GM21515 (cell line): ENCODE data around the gene TTLL5.

Experiments used
- ATAC-seq: cut with Tn5 transposase; IDR thresholded peaks from one replicate; pipeline ENCODE4 v1.9.1; 2021; ENCODE audit not compliant: unreplicated experiment

TTLL5 gene

GRCh38 chr14:75697386-75697785 is 36.3 kb downstream of the TTLL5 start:
- ATAC-seq = no peak

GRCh38 chr14:75697918-75698317 is 36.9 kb downstream of the TTLL5 start:
- no peak for ATAC-seq

- no peak for ATAC-seq
Measured at GRCh38 chr14:75699331-75699730, 38.3 kb downstream of the TTLL5 start.

- ATAC-seq = no peak
Measured at GRCh38 chr14:75700295-75700694, 39.2 kb downstream of the TTLL5 start.

GRCh38 chr14:75702122-75702521 is 41.1 kb downstream of the TTLL5 start:
- no peak for ATAC-seq

- ATAC-seq = no peak
Measured at GRCh38 chr14:75702616-75703261, 41.7 kb downstream of the TTLL5 start.

- ATAC-seq = no peak
Measured at GRCh38 chr14:75703467-75703866, 42.4 kb downstream of the TTLL5 start.

GRCh38 chr14:75705014-75705413 is 44.0 kb downstream of the TTLL5 start:
- ATAC-seq = no peak

- no peak for ATAC-seq
Measured at GRCh38 chr14:75709207-75709812, 48.3 kb downstream of the TTLL5 start.

GRCh38 chr14:75711105-75711795 is 50.2 kb downstream of the TTLL5 start:
- ATAC-seq = no peak

- ATAC-seq = no peak
Measured at GRCh38 chr14:75711796-75712211, 50.8 kb downstream of the TTLL5 start.

GRCh38 chr14:75714991-75715390 is 53.9 kb downstream of the TTLL5 start:
- ATAC-seq = no peak

- no peak for ATAC-seq
Measured at GRCh38 chr14:75715926-75716780, 55.1 kb downstream of the TTLL5 start.

- ATAC-seq = no peak
Measured at GRCh38 chr14:75717729-75718128, 56.7 kb downstream of the TTLL5 start.

- ATAC-seq = no peak
Measured at GRCh38 chr14:75718199-75718598, 57.2 kb downstream of the TTLL5 start.

GRCh38 chr14:75720116-75720515 is 59.1 kb downstream of the TTLL5 start:
- ATAC-seq = no peak

- no peak for ATAC-seq
Measured at GRCh38 chr14:75720842-75721498, 59.9 kb downstream of the TTLL5 start.

- no peak for ATAC-seq
Measured at GRCh38 chr14:75723716-75724115, 62.7 kb downstream of the TTLL5 start.

GRCh38 chr14:75724414-75725204 is 63.6 kb downstream of the TTLL5 start:
- no peak for ATAC-seq

GRCh38 chr14:75725481-75725880 is 64.4 kb downstream of the TTLL5 start:
- ATAC-seq = no peak
